Mesodermal cell (in vitro differentiated cells): ENCODE measurements around the gene USP27X.
A peak's percentile ranks its signal among the peaks of the same experiment; 100 is the strongest.

Experiments used
- H3K27ac ChIP-seq: 2 replicates; pipeline ENCODE4 v1.7.0; 2013; ENCODE audit warnings: mild to moderate bottlenecking, low read depth, low read length, moderate library complexity; ENCODE audit not compliant: severe bottlenecking
- H3K36me3 ChIP-seq: 2 replicates; pipeline ENCODE4 v1.7.1; 2013; ENCODE audit warnings: mild to moderate bottlenecking, low read length, moderate library complexity; ENCODE audit not compliant: control insufficient read depth, insufficient read depth
- H3K4me1 ChIP-seq: one replicate; pipeline ENCODE4 v1.7.1; 2013; ENCODE audit warnings: mild to moderate bottlenecking, low read length; ENCODE audit not compliant: insufficient read depth, control insufficient read depth, poor library complexity, severe bottlenecking
- H3K4me3 ChIP-seq: 2 replicates; pipeline ENCODE4 v1.7.0; 2013; ENCODE audit warnings: low read length, control low read depth, mild to moderate bottlenecking; ENCODE audit not compliant: insufficient read depth, poor library complexity, severe bottlenecking; ENCODE audit errors: extremely low read depth
- H3K9me3 ChIP-seq: 2 replicates; pipeline ENCODE4 v1.7.1; 2013; ENCODE audit warnings: mild to moderate bottlenecking, low read length, moderate library complexity; ENCODE audit not compliant: control insufficient read depth
- WGBS, 2 experiments: methylation state at CpG; one replicate each; pipeline ENCODE4 v1.1.5; 2013; ENCODE audit warnings: missing lambda C conversion rate in 2 of 2; ENCODE audit not compliant: insufficient coverage in 2 of 2; 5-methylcytosine and 5-hydroxymethylcytosine counted together

Gene USP27X

DNA sequence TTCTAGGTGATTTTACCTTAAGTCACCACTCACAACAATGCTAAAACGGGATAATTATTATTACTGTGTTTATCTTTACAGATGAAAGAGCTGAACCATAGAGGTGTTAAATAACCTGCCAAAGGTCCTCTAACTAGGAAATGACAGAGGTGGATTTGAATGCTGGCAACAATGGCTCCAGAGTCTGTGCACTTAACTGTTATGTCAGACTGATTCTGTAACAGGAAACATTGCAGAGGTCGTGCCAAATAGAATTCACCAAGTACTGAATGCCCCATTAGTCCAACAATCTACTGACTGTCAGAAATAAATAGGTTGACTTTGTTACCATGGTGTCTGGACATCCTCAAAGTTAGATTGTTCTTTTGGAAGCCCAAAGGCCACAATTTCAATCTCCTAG lies 20.9 kb upstream of the USP27X start:
- H3K4me3 ChIP-seq = no peak overlapping the region
- no peak overlapping the region for H3K27ac ChIP-seq
- no peaks in the 10 kb centered on the region for H3K4me1 ChIP-seq
- H3K36me3 ChIP-seq = no peaks in the 10 kb centered on the region
- no peaks in the 10 kb centered on the region for H3K9me3 ChIP-seq
- no CpG with 5 or more reads among the region's 2 CpGs for WGBS, 2 experiments

GRCh38 chrX:49859491-49859890 lies 19.8 kb upstream of the USP27X start:
- Histone ChIP-seq H3K4me1 (no peaks in the 10 kb centered on the region), H3K36me3 (no peaks in the 10 kb centered on the region), H3K9me3 (no peaks in the 10 kb centered on the region), H3K27ac (no peak overlapping the region), H3K4me3 (no peak overlapping the region)
- WGBS, 2 experiments = no CpG with 5 or more reads among the region's 1 CpG

GRCh38 chrX:49860867-49861535 lies 18.3 kb upstream of the USP27X start:
- WGBS, 2 experiments = 90% methylated on average over 2 of the region's 2 CpGs; no CpG with 5 or more reads in 1 of the 2 experiments
- H3K27ac ChIP-seq = no peak overlapping the region

DNA sequence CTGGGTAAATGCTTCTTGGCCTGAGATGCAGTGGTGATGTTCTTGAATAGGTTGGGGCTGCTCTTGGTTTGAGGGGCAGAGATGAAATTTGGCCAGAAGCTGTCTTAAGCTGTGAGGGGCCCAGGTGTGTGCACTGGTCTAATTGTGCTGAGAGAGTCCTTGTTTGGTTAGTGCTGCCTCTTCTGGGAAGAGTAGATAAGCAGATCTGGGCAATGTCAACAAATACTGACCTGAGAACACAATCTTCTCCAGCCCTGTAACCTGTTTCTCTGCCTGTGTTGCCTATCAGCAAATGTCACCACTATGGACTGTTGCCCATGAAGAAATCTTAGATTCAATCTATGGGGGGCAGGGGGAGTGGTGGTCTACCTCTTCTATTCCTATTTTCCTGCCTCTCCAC lies 17.2 kb upstream of the USP27X start:
- Histone ChIP-seq H3K9me3 (no peaks in the 10 kb centered on the region), H3K27ac (no peak overlapping the region), H3K4me3 (no peak overlapping the region), H3K36me3 (no peaks in the 10 kb centered on the region), H3K4me1 (no peaks in the 10 kb centered on the region)

More at GRCh38 chrX:49860867-49861535, 18.3 kb upstream of the USP27X start:
- Histone ChIP-seq H3K4me1 (no peaks in the 10 kb centered on the region), H3K36me3 (no peaks in the 10 kb centered on the region), H3K4me3 (no peak overlapping the region), H3K9me3 (no peaks in the 10 kb centered on the region)

- no peak overlapping the region for H3K27ac ChIP-seq
- H3K4me3 ChIP-seq = no peak overlapping the region
- H3K36me3 ChIP-seq = no peaks in the 10 kb centered on the region
- no CpG with 5 or more reads among the region's 1 CpG for WGBS, 2 experiments
- no peaks in the 10 kb centered on the region for H3K9me3 ChIP-seq
- no peaks in the 10 kb centered on the region for H3K4me1 ChIP-seq
Measured at GRCh38 chrX:49868739-49869138, 10.5 kb upstream of the USP27X start.

GRCh38 chrX:49876750-49877149 lies 2.5 kb upstream of the USP27X start:
- Histone ChIP-seq H3K4me3 (no peak overlapping the region), H3K27ac (no peak overlapping the region), H3K9me3 (peaks cover 5% of the 10 kb centered on the region), H3K36me3 (peaks cover 3% of the 10 kb centered on the region), H3K4me1 (no peaks in the 10 kb centered on the region)
- no CpG with 5 or more reads among the region's 3 CpGs for WGBS, 2 experiments

DNA sequence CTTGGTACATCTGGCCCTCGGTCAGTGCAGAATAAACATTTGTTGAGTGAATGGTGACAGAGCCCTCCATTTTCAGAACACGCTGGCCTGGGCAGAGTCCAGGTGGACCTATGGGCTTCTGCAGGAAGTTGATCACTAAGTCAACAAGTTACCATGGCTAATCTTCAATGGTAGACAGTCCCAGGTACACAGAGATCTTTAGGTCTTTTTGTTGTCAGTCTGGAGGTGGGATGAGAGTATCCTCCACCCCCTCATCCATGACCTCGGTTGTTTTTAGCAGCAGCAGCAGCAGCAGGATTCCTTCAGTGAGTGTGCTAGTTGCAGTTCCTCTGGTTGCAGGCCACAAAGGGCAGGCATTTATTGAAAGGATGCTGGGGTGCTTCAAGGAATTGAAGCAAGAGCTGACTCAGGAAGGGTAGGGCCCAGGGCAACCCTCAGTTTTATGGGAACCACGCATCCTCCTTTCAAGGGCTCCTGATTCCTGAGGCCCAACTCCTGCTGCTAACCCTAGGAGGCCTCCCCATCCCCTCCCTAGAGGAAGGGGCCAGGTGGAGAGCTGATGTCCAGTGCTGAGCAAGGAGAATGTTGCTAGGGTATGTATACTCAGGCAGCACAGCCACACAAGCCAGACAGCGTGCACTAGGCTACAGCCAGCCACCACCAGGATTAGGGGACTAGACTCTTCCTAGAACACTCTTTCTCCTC lies 1.7 kb upstream of the USP27X start:
- no peak overlapping the region for H3K27ac ChIP-seq

DNA sequence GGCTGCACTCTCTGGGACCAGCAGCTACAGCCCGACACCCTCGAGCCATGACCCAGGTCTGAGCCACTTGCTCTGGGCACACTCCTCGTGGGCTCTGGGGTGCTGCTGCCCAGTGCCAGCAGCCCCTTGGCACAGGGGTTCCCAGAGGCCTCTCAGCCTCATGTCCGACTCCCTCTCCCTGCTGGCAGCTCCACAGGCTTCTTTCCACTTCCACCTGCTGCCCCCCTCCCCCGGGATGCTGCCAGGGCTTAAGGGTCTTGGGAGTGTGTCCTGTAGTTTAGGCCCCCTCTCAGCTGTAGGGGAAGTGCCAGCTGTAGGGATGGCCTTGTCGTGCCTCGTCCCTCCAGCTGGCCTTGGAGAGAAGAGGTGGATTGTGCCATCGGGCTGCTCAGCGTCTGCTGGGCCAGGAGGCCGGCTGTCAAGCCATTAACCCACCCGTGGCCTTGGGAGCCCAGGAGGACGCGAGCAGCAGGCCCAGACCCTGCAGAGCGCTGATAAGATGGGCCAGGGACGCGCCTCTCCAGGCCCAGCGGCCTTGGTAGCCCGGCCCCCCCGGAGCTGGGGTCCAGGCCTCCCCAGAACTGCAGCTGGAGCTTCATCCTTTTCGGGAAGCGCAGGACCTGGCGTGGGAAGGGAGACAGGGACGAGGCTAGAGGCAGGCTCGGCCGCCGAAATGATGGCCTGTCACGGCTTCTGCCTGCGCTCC lies 1.0 kb upstream of the USP27X start:
- H3K4me1 ChIP-seq = no peaks in the 10 kb centered on the region
- H3K4me3 ChIP-seq = peak overlapping the region; percentile 43
- peaks cover 8% of the 10 kb centered on the region for H3K36me3 ChIP-seq
- 45 to 90% methylated on average over 2 to 5 of the region's 28 CpGs for WGBS, 2 experiments
- H3K27ac ChIP-seq = peak overlapping the region; percentile 41
- H3K9me3 ChIP-seq = peaks cover 5% of the 10 kb centered on the region

More for the DNA sequence above, 1.7 kb upstream of the USP27X start:
- Histone ChIP-seq H3K4me1 (no peaks in the 10 kb centered on the region), H3K9me3 (peaks cover 5% of the 10 kb centered on the region), H3K4me3 (no peak overlapping the region), H3K36me3 (peaks cover 5% of the 10 kb centered on the region)
- WGBS, 2 experiments = 60% methylated on average over 1 of the region's 5 CpGs; no CpG with 5 or more reads in 1 of the 2 experiments

- Histone ChIP-seq H3K9me3 (peaks cover 5% of the 10 kb centered on the region), H3K4me1 (no peaks in the 10 kb centered on the region), H3K36me3 (peaks cover 8% of the 10 kb centered on the region), H3K27ac (peak overlapping the region; percentile 66), H3K4me3 (peak overlapping the region; percentile 43)
- 0 to 4% methylated on average over 4 to 8 of the region's 55 CpGs for WGBS, 2 experiments
Measured at GRCh38 chrX:49879656-49880277, 483 bp downstream of the USP27X start.

DNA sequence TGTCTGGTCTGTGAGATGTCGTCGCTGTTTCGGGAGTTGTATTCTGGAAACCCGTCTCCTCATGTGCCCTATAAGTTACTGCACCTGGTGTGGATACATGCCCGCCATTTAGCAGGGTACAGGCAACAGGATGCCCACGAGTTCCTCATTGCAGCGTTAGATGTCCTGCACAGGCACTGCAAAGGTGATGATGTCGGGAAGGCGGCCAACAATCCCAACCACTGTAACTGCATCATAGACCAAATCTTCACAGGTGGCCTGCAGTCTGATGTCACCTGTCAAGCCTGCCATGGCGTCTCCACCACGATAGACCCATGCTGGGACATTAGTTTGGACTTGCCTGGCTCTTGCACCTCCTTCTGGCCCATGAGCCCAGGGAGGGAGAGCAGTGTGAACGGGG lies 1.4 kb downstream of the USP27X start:
- Histone ChIP-seq H3K9me3 (peaks cover 5% of the 10 kb centered on the region), H3K27ac (no peak overlapping the region), H3K4me3 (peak overlapping the region; percentile 43), H3K4me1 (no peaks in the 10 kb centered on the region), H3K36me3 (peaks cover 8% of the 10 kb centered on the region)
- 94% methylated on average over 3 of the region's 12 CpGs; no CpG with 5 or more reads in 1 of the 2 experiments for WGBS, 2 experiments
